ENCODE measurements around the gene HES7.

DNA sequence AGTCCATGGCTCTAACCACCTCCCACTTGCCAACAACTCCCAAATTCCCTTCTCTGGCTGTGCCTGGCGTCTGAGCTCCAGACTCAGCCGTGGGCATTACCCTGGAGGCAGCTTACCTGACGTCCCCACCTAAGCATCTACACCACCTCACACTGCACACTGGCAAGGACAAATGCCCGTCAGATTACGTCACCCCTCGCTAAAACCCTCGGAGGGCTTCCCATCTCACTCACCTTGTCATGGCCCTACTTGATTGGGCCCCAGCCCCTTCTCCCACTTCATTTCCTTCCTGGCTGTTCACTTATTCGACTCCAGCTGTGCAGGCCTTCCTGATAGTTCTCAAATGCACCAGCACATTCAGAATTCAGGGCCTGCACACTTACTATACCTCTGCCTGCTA, 19.0 kb downstream of the HES7 start:
- TF ChIP-seq MXI1 (conservative IDR thresholded peaks at IDR 0.05; ENCODE audit: poor library complexity, severe bottlenecking) (no peak), EZH2 (IDR thresholded peaks at IDR 0.05; ENCODE audit: borderline replicate concordance, insufficient read depth, low read length, poor library complexity, severe bottlenecking) (no peak), CTCF (IDR thresholded peaks at IDR 0.05; ENCODE audit: poor library complexity, severe bottlenecking) (no peak)

Data from neural cell (in vitro differentiated cells).